GM19397 (cell line): ENCODE results near the gene HSD17B7.

Experiments used
- ATAC-seq: cut with Tn5 transposase; IDR thresholded peaks from one replicate; pipeline ENCODE4 v1.9.1; 2021; ENCODE audit warnings: mild to moderate bottlenecking, moderate library complexity; ENCODE audit not compliant: unreplicated experiment

The HSD17B7 gene

GRCh38 chr1:162856260-162856659 lies 65.8 kb downstream of the HSD17B7 start:
- no peak for ATAC-seq

- ATAC-seq: no peak
These were observed 67.3 kb downstream of the HSD17B7 start for GRCh38 chr1:162857850-162858249.

- no peak for ATAC-seq
These were observed 68.7 kb downstream of the HSD17B7 start for GRCh38 chr1:162859191-162859590.

GRCh38 chr1:162861101-162861500 lies 70.6 kb downstream of the HSD17B7 start, which contains the start of gene CCDC190:
Gene CCDC190 (minus strand): TSS chr1:162861175. CDS start chr1:162859646, 1,529 bp downstream.
- no peak for ATAC-seq

- ATAC-seq: no peak
These were observed 71.1 kb downstream of the HSD17B7 start for GRCh38 chr1:162861625-162862024.
